22Rv1 (cell line): ENCODE results near the gene SMAD1.
A peak's percentile ranks its signal among the peaks of the same experiment; 100 is the strongest.

Experiments
- H3K27ac ChIP-seq: fragments of 450-650 bp; 2 replicates; pipeline ENCODE4 v1.5.1; 2017
- ZFX ChIP-seq: fragments of 450-650 bp; IDR thresholded peaks from 2 replicates; pipeline ENCODE4 v1.6.1; 2017; ENCODE audit warnings: antibody characterized with exemption, borderline replicate concordance
- TF ChIP-seq, protein P1 (sequence below): fragments of 450-650 bp; IDR thresholded peaks from 2 replicates; pipeline ENCODE4 v1.5.1; 2017; ENCODE audit warnings: mild to moderate bottlenecking

SMAD1 gene

DNA sequence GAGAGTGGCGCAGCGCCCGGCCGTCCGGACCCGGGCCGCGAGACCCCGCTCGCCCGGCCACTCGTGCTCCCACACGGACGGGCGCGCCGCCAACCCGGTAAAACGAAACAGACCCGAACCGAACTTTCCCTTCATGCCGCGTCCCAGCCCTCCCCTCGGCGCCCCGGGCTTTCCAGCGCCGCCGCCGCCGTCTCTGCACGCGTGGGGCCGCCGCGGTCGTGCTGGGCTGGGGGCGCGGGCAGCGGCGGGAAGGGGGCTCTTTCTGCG is 222 bp downstream of the SMAD1 start:
- peak overlapping the region; percentile 86 for H3K27ac ChIP-seq
- TF ChIP-seq, protein P1, sequence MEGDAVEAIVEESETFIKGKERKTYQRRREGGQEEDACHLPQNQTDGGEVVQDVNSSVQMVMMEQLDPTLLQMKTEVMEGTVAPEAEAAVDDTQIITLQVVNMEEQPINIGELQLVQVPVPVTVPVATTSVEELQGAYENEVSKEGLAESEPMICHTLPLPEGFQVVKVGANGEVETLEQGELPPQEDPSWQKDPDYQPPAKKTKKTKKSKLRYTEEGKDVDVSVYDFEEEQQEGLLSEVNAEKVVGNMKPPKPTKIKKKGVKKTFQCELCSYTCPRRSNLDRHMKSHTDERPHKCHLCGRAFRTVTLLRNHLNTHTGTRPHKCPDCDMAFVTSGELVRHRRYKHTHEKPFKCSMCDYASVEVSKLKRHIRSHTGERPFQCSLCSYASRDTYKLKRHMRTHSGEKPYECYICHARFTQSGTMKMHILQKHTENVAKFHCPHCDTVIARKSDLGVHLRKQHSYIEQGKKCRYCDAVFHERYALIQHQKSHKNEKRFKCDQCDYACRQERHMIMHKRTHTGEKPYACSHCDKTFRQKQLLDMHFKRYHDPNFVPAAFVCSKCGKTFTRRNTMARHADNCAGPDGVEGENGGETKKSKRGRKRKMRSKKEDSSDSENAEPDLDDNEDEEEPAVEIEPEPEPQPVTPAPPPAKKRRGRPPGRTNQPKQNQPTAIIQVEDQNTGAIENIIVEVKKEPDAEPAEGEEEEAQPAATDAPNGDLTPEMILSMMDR: no peak
- no peak for TF ChIP-seq ZFX

DNA sequence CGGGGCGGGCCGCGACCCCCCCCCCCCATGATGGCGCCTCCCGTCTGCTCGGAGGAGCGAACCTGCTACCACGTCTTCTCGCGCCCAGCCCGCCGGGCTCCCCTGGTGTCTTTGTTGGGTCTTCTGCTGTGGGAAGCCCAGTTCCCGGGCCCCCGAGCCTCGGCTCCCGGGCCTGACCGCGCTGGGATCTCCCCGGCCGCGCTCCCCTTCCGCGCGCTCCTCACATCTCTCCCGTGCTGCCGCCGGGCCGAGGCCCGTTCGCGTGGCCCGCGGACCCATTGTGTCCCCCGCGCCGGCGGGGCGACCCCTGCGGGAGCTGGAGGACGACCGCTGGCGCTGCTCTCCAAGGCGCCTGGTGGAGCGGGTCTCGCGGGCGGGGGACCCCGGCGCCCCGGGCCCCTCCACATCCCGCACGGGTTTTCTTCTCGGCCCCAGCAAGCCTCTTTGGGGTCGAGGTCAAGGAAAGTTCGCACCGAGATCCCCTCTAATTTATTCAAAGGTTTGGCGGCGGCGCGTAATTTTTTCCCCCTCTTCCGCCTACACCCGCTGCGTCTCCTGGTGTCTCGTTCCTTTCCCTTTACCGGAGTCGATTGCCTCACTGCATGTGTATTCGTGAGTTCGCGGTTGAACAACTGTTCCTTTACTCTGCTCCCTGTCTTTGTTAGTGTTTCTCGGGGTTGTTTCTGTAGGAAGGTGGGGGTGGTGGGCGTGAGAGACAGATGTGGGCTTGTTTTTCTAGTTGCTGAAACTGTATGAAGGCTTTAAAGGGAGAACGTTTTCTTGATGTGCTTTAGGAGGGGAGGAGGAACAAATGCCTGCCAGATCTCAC is 770 bp downstream of the SMAD1 start:
- peak overlapping the region; percentile 86 for H3K27ac ChIP-seq
- TF ChIP-seq ZFX: no peak
- TF ChIP-seq, protein P1: no peak

DNA sequence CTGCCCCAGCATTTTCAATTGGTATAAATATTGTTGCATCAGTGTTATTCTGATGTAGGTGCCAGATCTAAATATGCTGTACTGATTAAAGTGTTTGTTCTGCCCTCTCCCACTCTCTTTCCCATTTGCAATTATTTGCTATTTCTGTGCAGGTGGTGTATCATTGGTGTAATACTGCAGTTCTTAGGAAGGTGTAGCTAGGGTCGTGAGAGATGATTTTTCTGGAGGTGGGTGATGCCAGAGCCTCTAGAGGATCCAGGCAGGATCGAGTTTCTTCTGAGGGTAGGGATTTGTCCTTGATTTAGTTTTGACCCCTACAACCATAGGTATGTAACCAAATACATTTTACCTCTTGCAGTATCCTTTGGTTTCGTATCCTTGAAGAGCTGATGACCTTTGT is 1.9 kb downstream of the SMAD1 start:
- TF ChIP-seq, protein P1: no peak
- no peak for TF ChIP-seq ZFX
- H3K27ac ChIP-seq: no peak overlapping the region

DNA sequence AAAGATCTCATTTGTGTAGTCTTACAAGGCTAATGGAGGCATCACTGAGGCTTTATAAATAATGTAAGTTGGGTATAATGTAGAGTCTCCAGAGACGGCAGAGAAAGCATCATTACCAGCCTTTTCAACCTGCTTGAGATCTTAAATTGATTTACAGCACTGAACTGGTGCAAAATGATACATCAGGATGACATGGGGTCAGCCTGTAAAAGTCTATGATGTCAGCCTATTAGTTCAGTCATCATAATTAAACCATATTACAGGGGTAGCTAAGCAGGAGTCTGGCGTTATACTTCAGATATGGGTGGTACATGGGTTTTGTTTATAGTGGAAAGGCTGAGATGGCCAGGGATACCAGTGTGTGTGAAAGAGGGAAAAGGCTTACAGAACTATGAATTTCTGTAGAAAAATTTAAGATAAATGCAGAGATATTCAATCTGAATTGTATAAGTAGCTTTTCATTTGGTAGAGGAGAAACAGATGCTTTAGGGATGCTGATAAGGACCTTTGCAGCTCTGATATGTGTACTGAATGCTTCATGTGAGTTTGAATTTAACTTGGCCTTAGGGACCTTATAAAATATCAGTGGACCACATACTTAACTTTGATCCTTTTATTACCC is 2.7 kb downstream of the SMAD1 start:
- TF ChIP-seq, protein P1: no peak
- no peak for TF ChIP-seq ZFX
- H3K27ac ChIP-seq: no peak overlapping the region

DNA sequence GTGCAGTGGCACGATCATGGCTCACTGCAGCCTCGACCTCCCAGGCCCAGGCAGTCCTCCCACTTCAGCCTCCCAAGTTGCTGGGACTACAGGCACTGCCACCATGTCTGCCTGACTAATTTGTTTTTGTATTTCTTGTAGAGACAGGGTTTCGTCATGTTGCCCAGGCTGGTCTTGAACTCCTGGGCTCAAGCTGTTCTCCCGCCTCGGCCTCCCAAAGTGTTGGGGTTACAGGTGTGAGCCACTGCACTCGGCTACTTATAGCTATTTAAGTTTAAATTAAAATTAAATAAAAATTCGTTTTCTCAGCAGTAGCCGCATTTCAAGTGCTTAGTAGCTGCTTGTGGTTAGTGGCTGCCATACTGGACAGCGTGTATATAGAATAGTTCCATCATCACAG is 3.5 kb downstream of the SMAD1 start:
- TF ChIP-seq ZFX: no peak
- TF ChIP-seq, protein P1: no peak
- H3K27ac ChIP-seq: no peak overlapping the region

DNA sequence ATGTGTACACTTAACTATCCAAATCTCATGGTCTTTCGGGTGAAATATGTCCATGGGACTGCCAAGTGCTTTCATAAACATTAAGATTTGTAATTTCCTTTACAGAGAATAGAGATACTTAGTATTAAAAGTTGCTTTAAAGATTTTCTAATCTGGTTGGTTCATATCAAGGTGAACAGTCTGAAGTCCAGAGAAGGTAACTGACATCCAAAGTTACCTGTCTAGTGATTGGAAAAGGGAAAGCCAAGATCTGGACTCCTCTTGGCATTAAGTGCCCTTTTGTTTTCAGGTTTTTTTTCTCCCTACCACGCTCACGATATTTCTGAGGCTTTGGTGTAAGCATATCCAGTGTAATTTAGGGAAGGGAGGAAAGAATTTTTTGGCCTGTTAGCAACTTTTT is 5.0 kb downstream of the SMAD1 start:
- H3K27ac ChIP-seq: no peak overlapping the region
- no peak for TF ChIP-seq ZFX
- TF ChIP-seq, protein P1: no peak

DNA sequence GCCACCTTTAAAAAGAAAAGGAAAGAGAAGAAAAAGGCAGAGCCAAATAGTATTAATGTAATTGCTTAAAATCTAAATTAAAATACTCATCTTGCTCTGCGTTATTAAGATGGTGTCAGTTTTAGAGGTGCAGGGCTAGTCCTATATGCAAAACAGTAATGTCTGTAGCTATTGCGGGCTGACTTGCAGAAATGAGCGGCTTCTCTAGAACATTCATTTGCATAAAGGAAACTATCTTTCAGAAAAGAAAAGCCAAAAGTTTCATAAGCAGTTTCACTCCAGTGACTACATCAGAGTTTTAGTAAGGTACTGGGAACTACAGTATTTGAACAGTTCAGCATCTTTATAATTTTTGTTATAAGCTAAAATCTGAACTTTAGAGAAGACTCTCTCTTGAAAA is 6.0 kb downstream of the SMAD1 start:
- no peak overlapping the region for H3K27ac ChIP-seq
- TF ChIP-seq ZFX: no peak
- TF ChIP-seq, protein P1: no peak
